Right lobe of liver (tissue), 6 donors: Measurements from ENCODE around the gene DPEP2NB. TPM values are rescaled to one million over a fixed set of nuclear protein-coding genes. Genes with fewer than 3 reads are reported as not detected.
A peak's percentile ranks its signal among the peaks of the same experiment; 100 is the strongest.

Experiments
- ATAC-seq, 4 donors: fragments of 200-7000 bp; cut with Tn5 transposase; one replicate each; pipeline ENCODE4 v1.9.1; 2020; ENCODE audit warnings: mild to moderate bottlenecking in 4 of 4, moderate library complexity in 4 of 4
- DNase-seq, 3 donors: peaks; one replicate each; pipeline ENCODE4 v3.0.0-alpha.2; 2020
- H3K27ac ChIP-seq, 3 donors: fragments of 200-600 bp; one replicate each; pipeline ENCODE4 v1.8.0; 2022
- H3K27me3 ChIP-seq, 2 donors: fragments of 200-600 bp; one replicate each; pipeline ENCODE4 v1.8.0; 2022
- H3K36me3 ChIP-seq, 4 donors: fragments of 200-600 bp; sonication (generic) in 1 of 4; one replicate each; pipeline versions ENCODE4 v1.5.1 to v1.8.0; 2017 to 2022; ENCODE audit warnings: control low read depth in 1 of 4
- H3K4me1 ChIP-seq, 4 donors: fragments of 200-600 bp; sonication (generic) in 1 of 4; one replicate each; pipeline versions ENCODE4 v1.5.1 to v1.8.0; 2017 to 2022; ENCODE audit warnings: control low read depth in 1 of 4
- H3K4me3 ChIP-seq, 3 donors: fragments of 200-600 bp; one replicate each; pipeline ENCODE4 v1.8.0; 2022
- H3K9me3 ChIP-seq, 4 donors: fragments of 200-600 bp; sonication (generic) in 1 of 4; one replicate each; pipeline versions ENCODE4 v1.5.1 to v1.8.0; 2017 to 2022; ENCODE audit warnings: control low read depth in 1 of 4
- CTCF ChIP-seq, 4 donors: fragments of 200-600 bp in 3 of 4; fragments of 450-650 bp in 1 of 4; IDR thresholded peaks; one replicate each; pipeline versions ENCODE4 v1.5.1 to v1.8.0; 2016 to 2022; ENCODE audit warnings: antibody characterized with exemption in 4 of 4, mild to moderate bottlenecking in 2 of 4
- POLR2A ChIP-seq: fragments of 450-650 bp; IDR thresholded peaks from one replicate; pipeline ENCODE4 v1.6.1; 2017; ENCODE audit warnings: antibody characterized with exemption, mild to moderate bottlenecking
- WGBS: methylation state at CpG from one replicate; pipeline ENCODE4 v1.1.6; 2018; ENCODE audit warnings: low coverage, low lambda C conversion rate; ENCODE audit not compliant: insufficient coverage; ENCODE audit errors: missing lambda C conversion rate; 5-methylcytosine and 5-hydroxymethylcytosine counted together
- intact Hi-C, 2 donors: fragments of 100-400 bp; cut with DNase I; formaldehyde crosslinking; loops; one replicate each; pipeline versions ENCODE4 v1.11.2 to v1.14.1; 2022
- total RNA-seq, 6 experiments: library from RNA; depleted of rRNA in 2 of 6; stranded (reverse); fragments of >200 nt in 2 of 6; fragmentation: NEBNext Ultra II Directional in 3 of 6; extraction: Animal tissue kit (Norgen Biotek cat#: 25700) in 3 of 6; gene quantifications; one replicate each; pipeline versions ENCODE4 v1.1.0 to v1.2.4, GENCODE V29; 2016 to 2023
- donor health status: DM: no; HTN: yes; CAD: no.
- donor health status: DM: no; HTN: no; CAD: no.
- donor health status: DM: no; HTN: no; CAD: no.
- donor health status: DM: no; HTN: yes; CAD: no.
- donor health status: DM: no; HTN: yes; CAD: no.

DPEP2NB gene
- total RNA-seq, 6 experiments from 2014 or later = not detected

- H3K27ac ChIP-seq = no peak overlapping the region
- no peak for TF ChIP-seq POLR2A
- no peak for TF ChIP-seq CTCF (IDR thresholded peaks at IDR 0.05)
- DNase-seq = no peak
- H3K27me3 ChIP-seq = no peaks in the 10 kb centered on the region
- peaks cover 0 to 7% (median 0%) of the 10 kb centered on the region in 4 donors for H3K4me1 ChIP-seq
- WGBS = no CpG with 5 or more reads among the region's 8 CpGs
- no peaks in the 10 kb centered on the region for H3K9me3 ChIP-seq
- no peak for ATAC-seq
- H3K36me3 ChIP-seq = no peaks in the 10 kb centered on the region
- H3K4me3 ChIP-seq = no peak overlapping the region
- intact Hi-C loops = no loop called here
These were observed 26.2 kb downstream of the DPEP2NB start for GRCh38 chr16:67989322-67990017.

- no peaks in the 10 kb centered on the region for H3K9me3 ChIP-seq
- H3K36me3 ChIP-seq = no peaks in the 10 kb centered on the region
- no peak for ATAC-seq
- 53% methylated on average over 3 of the region's 3 CpGs for WGBS
- peaks cover 0 to 7% (median 0%) of the 10 kb centered on the region in 4 donors for H3K4me1 ChIP-seq
- H3K27me3 ChIP-seq = no peaks in the 10 kb centered on the region
- no peak overlapping the region for H3K4me3 ChIP-seq
- no peak for DNase-seq
- H3K27ac ChIP-seq = no peak overlapping the region
- TF ChIP-seq CTCF (IDR thresholded peaks at IDR 0.05) (no peak), POLR2A (no peak)
- intact Hi-C loops = no loop called here
These were observed 27.0 kb downstream of the DPEP2NB start for GRCh38 chr16:67988675-67989074.

- no peaks in the 10 kb centered on the region for H3K9me3 ChIP-seq
- WGBS = 66% methylated on average over 5 of the region's 11 CpGs
- H3K4me3 ChIP-seq = no peak overlapping the region
- peak overlapping the region in 2 of 3 donors; percentile 33 to 56 for H3K27ac ChIP-seq
- no peaks in the 10 kb centered on the region for H3K36me3 ChIP-seq
- H3K4me1 ChIP-seq = no peaks in the 10 kb centered on the region
- intact Hi-C loops = no loop called here
- TF ChIP-seq POLR2A (no peak), CTCF (IDR thresholded peaks at IDR 0.05) (no peak)
- no peaks in the 10 kb centered on the region for H3K27me3 ChIP-seq
- DNase-seq = no peak
- peak; percentile 58 to 73 (median 68) for ATAC-seq
These were observed 28.1 kb downstream of the DPEP2NB start for GRCh38 chr16:67987460-67988160.

- H3K4me1 ChIP-seq = no peaks in the 10 kb centered on the region
- intact Hi-C loops = no loop called here
- H3K36me3 ChIP-seq = no peaks in the 10 kb centered on the region
- ATAC-seq (no peak), DNase-seq (no peak)
- H3K9me3 ChIP-seq = no peaks in the 10 kb centered on the region
- TF ChIP-seq POLR2A (no peak), CTCF (IDR thresholded peaks at IDR 0.05) (no peak)
- WGBS = 79% methylated on average over 5 of the region's 5 CpGs
- H3K27me3 ChIP-seq = no peaks in the 10 kb centered on the region
- no peak overlapping the region for H3K4me3 ChIP-seq
- peak overlapping the region in 1 of 3 donors; percentile 33 for H3K27ac ChIP-seq
These were observed 28.8 kb downstream of the DPEP2NB start for GRCh38 chr16:67986949-67987348.
